HG02763 (cell line): ENCODE data around the gene JHY.
"Not testable (repeated sequence)": the region's sequence is repeated elsewhere in the genome, so short reads cannot be mapped to it uniquely, and the experiment has no call there.

Experiments
- ATAC-seq: cut with Tn5 transposase; IDR thresholded peaks from one replicate; pipeline ENCODE4 v1.9.1; 2021; ENCODE audit warnings: mild to moderate bottlenecking, moderate library complexity; ENCODE audit not compliant: unreplicated experiment

Gene JHY

DNA sequence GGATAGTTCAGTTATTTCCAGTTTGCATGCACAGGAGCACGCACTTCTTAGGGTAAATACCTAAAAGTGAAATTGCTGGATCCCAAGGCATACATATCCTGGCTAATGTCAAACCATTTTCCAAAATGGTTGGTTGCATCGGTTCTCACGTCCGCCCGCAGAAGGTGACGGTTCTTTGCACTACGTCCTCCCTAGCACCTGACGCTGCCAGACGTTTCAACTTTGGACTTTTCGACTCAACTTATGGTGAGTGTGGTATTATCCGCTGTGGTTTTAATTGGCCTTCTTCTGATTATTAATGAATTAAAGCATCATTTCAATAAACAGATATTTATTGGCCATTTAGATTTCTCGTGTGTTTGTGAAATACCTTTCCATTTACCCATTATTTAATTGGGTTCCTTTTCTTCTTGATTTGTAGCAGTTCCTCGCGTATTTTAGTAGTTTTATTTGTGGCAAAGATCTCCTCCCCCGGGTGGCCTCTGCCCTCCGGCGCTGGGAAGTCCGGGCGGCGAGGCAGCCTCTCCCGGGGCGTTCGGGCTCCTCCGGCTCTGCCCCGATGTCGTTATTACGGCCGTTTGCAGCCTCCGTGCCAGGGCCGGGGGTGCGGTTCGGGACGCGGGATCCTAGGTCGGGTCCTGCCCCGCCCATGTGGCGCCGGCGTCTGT lies at the start of gene JHY:
Gene JHY (plus strand): TSS at position 571 of the 668 bp plus-strand sequence. CDS start 3,091 bp downstream, outside the sequence.
- ATAC-seq, result no peak

DNA sequence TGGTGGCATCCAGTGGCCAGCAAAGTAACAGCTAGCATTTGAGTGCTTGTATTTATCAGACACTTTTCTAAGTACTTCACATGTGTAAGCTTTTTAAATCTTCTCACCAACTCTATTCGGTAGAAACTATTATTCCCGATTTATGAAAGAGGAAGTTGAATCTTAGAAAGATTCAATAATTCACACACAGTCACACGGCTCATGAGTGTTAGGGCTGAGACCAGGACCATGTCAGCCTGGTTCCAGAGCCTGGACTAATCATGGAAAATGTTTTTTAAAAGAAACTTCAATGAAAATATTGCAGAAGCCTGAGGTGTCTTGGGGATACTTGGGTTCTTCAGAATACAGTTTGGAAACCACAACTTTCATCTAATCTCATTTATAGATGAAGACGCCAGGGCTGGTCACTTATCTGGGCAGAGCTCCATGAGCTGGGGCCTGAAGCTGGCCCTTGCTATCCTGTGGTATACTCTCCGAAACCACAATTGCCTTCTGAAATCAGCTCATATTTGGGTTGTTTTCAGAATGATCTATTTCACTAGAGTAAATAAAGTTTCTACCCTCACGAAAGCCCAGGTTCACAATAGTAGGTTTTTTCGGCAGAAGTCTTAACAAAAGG lies 48.6 kb upstream of the JHY start:
- no peak for ATAC-seq

DNA sequence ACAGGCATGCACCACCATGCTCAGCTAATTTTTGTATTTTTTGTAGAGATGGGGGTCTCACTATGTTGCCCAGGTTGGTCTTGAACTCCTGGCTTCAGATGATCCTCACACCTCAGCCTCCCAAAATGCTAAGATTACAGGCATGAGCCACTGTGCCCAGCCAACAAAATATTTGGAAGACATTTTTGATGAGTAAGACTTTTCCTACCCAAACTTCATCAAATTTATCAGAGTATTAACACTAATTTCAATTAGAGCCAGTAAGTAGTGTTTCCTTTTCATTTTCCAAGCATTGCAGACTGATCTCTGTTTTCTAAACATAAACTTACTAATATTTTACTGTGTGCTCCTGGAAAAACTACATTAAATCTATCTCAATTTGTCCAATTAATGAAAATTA lies 45.6 kb upstream of the JHY start:
- ATAC-seq, result no peak

DNA sequence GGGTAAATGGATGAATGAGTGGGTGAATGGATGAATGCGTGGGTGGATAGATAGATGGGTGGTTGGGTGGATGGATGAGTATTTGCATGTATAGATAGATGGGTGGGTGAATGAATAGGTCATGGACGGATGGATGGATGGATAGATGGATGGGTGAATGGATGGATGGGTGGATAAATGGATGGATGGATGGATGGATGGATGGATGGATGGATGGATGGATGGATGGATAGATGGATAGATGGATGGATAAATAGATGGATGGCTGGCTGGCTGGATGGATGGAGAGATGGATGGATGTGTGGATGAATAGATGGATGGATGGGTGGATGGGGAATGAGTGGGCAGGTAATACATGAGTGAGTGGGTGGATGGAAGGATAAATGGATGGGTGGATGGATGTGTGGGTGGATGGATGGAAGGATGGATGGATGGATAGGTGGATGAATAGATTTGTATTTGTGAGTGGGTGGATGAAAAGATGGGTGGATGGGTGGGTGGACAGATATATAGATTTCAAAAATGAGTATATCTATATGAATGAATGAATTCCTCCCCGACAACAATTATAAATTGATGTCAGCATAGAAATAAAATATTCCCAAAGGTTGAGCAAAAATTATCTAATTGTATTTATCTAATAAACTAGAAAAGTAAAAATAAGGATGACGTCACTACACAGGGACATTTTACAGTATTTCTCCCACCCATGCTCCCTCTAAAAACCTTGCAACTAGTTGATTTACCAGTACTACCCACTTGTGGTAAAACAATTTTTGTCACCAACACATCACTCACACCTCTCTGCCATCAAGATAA lies 44.8 kb upstream of the JHY start:
- no peak for ATAC-seq

DNA sequence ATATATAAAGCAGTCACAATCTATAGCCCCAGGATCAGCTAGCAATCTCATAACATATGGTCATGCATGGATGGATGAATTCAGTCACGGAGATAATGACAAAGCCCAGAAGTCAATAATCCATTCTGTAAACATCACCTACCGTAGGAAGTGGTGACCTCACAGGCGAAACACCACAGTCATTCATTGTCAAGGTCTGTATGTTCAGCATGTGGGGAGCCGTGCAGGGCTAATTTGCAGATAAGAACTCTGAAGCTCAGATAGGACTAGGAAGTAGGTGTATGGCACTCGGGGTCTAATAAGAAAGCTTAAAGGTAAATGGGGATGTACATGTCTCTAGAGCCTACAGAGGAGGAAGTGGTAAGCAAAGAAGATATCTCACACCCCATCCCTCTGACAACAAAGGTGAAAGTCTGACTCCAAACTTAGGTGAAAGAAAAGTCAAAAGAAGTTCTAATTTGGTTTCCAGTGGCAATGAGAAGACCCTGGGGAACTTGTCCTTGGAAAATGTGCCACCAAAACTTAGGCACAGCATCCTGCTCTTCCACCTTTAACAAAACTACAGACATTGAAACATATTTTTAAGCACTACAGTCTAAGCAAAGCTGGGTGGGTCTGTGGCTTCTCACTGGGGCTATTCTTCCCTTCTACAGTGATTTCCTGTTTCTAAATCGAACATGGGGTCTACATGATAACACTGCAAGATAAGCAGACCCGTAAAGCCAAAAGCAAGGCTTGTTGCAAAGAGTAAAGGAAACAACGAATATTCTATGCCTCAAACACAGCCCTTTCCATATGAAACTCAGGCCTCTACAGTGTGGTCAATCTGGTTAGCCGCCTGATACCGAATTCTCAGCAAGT lies 39.0 kb upstream of the JHY start:
- no peak for ATAC-seq

DNA sequence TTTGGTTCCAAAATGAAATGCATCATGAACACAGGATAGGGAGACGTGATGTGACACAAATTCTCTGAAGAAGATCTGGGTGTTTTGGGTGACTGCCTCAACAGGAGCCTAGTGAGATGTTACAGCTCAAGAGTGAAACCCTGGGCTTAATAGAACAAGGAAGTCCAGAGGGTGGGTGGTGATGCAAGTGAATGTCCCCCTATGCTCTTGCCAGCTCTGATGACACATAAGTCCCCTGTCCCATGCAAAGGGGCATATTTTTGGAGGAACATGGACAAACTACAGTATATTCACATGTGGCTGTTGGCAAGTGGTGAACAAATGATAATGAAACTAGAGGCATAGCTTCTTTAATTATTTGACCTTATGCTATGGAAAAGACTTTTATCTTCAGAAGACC lies 35.1 kb upstream of the JHY start:
- no peak for ATAC-seq

GRCh38 chr11:122848186-122848585 lies 34.4 kb upstream of the JHY start:
- no peak for ATAC-seq

DNA sequence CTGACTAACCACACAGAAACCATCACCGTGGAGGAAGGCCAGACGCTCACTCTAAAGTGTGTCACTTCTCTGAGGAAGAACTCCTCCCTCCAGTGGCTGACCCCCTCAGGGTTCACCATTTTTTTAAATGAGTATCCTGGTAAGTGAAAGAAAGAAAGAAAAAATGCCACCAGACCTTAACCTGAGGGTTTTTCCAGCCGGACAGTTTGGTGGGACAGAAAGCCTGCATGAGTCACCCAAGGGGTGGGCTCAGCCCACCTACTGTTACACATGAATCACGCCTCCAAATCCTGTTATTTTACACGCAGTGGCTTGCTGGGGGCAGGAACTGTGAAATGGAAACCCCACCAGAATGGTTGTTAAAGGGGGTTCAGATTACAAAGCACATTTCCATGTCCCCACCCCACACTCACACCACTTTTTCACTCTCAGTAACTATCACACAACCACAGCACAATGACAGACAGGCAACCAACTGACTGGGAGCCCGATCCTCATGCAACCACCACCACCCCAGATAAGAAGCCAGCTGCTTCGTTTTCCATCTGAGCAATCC lies 32.4 kb upstream of the JHY start:
- no peak for ATAC-seq

DNA sequence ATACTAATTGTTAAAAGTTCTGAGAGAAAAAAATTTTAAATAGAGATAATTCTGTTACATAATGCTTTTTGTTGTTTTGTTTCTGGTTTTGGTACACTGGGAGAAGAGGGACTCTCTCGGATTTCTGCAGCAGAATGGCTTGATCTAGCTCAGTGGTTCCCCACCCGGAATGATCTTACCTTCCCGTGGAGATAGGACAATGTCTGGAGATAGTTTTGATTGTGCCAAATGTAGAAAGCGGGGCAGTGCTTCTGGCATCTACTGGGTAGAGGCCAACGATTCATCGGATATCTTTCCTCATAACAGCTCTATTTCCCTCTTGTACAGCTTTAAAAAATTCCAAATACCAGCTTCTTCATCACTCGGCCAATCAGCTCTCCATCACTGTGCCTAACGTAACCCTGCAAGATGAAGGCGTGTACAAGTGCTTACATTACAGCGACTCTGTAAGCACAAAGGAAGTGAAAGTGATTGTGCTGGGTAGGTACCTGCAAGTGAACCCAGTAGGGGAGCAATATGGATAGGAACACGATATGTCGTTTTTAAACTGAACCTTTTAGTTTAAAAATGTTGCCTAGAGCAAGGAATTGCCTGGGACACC lies 31.1 kb upstream of the JHY start:
- ATAC-seq, result no peak

DNA sequence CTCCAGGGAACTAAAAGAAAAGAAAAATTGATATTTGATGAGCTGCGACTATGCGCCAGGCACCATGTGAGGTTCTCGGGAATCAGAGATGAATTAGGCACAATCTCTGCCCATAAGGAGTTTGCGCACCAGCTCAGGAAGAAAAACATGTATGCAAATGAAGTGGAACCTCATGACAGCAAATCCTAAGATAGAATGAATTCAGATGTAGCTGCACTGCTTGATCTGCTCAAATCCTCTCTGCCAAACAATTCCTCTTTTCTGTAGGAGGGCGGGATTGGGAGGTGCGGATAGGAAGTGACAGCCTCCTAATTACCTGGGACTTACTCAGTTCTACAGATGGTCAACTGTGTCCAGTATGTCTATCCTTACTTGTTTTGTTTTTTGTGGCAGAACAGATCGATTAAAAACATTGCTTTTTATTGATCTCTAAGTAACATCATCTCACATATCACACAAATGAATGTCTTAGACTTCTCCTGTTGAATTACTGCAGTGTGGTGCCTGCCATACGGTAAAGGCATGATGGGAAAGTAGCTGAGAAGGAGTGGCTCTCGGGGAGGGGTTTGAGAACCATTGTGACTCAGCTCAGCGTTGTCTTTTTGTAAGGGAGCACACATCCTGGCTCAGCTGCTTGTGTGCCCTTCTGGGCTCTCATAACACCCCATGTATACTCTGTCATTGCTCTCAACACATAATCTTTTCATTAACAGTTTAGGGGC lies 30.3 kb upstream of the JHY start:
- ATAC-seq, result no peak

GRCh38 chr11:122852796-122853160 lies 29.8 kb upstream of the JHY start:
- no peak for ATAC-seq

- ATAC-seq, result no peak
Observed at GRCh38 chr11:122853261-122853660, 29.3 kb upstream of the JHY start.

- no peak for ATAC-seq
Observed at GRCh38 chr11:122853971-122854446, 28.6 kb upstream of the JHY start.

- no peak for ATAC-seq
Observed at GRCh38 chr11:122861631-122862030, 20.9 kb upstream of the JHY start.

- ATAC-seq, result no peak
Observed at GRCh38 chr11:122862091-122862490, 20.5 kb upstream of the JHY start.

DNA sequence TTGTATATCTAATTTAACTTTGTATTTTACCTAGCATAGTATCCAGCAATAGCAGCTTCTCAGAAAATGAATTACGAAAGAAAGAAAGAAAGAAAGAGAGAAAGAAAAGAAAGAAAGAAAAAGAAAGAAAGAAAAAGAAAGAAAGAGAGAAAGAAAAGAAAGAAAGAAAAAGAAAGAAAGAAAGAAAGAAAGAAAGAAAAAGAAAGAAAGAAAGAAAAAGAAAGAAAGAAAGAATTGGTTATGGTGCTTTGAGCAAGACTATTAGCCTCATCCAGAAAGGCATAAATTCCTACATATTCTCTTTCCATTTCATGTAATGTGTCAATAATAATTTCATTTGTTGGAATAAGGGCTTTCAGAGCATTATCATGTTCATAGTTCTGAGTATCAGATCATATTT lies 19.4 kb upstream of the JHY start:
- not testable (repeated sequence) for ATAC-seq

GRCh38 chr11:122863704-122864326 lies 18.7 kb upstream of the JHY start:
- no peak for ATAC-seq

- ATAC-seq, result no peak
Observed at GRCh38 chr11:122864386-122865115, 18.0 kb upstream of the JHY start.
